ENCODE measurements around the gene DHX36.

GRCh38 chr3:154227531-154227930 lies 96.8 kb downstream of the DHX36 start:
- TF ChIP-seq CTCF (conservative IDR thresholded peaks at IDR 0.05; ENCODE audit: low read length) (no peak), EZH2phosphoT487 (IDR thresholded peaks at IDR 0.05; ENCODE audit: borderline replicate concordance) (no peak)
